ENCODE data around the gene SDSL. TPM values are rescaled to one million over a fixed set of nuclear protein-coding genes. Genes with fewer than 3 reads are reported as not detected.

Gene SDSL
- total RNA-seq, 1 donor from 2014 or later = 13.3 TPM

- H3K27ac ChIP-seq (replicated peaks) = no peak overlapping the region
- H3K27me3 ChIP-seq (ENCODE audit: low read depth) = peaks cover 78% of the 10 kb centered on the region
- DNase-seq = no peak
- H3K36me3 ChIP-seq = no peaks in the 10 kb centered on the region
- H3K4me3 ChIP-seq = no peak overlapping the region
- H3K4me1 ChIP-seq = no peaks in the 10 kb centered on the region
- no peak for TF ChIP-seq CTCF (IDR thresholded peaks at IDR 0.05; ENCODE audit: borderline replicate concordance)
- no peaks in the 10 kb centered on the region for H3K9me3 ChIP-seq (replicated peaks)
- intact Hi-C loops (cut with micrococcal nuclease) = no loop called here
Observed at GRCh38 chr12:113453330-113453729, 31.1 kb downstream of the SDSL start.

- intact Hi-C loops (cut with micrococcal nuclease) = no loop called here
- no peak overlapping the region for H3K27ac ChIP-seq (replicated peaks)
- TF ChIP-seq CTCF (IDR thresholded peaks at IDR 0.05; ENCODE audit: borderline replicate concordance) = no peak
- H3K36me3 ChIP-seq = no peaks in the 10 kb centered on the region
- no peaks in the 10 kb centered on the region for H3K4me1 ChIP-seq
- no peaks in the 10 kb centered on the region for H3K9me3 ChIP-seq (replicated peaks)
- peaks cover 93% of the 10 kb centered on the region for H3K27me3 ChIP-seq (ENCODE audit: low read depth)
- no peak overlapping the region for H3K4me3 ChIP-seq
- no peak for DNase-seq
Observed at GRCh38 chr12:113456199-113456598, 34.0 kb downstream of the SDSL start.

GRCh38 chr12:113456761-113457160 is 34.6 kb downstream of the SDSL start:
- no peak for DNase-seq
- intact Hi-C loops (cut with micrococcal nuclease) = no loop called here
- H3K4me1 ChIP-seq = no peaks in the 10 kb centered on the region
- TF ChIP-seq CTCF (IDR thresholded peaks at IDR 0.05; ENCODE audit: borderline replicate concordance) = no peak
- H3K36me3 ChIP-seq = no peaks in the 10 kb centered on the region
- peaks cover 98% of the 10 kb centered on the region for H3K27me3 ChIP-seq (ENCODE audit: low read depth)
- H3K27ac ChIP-seq (replicated peaks) = no peak overlapping the region
- H3K9me3 ChIP-seq (replicated peaks) = no peaks in the 10 kb centered on the region
- no peak overlapping the region for H3K4me3 ChIP-seq

- Histone ChIP-seq H3K9me3 (replicated peaks) (no peaks in the 10 kb centered on the region), H3K36me3 (no peaks in the 10 kb centered on the region), H3K4me3 (no peak overlapping the region), H3K27me3 (ENCODE audit: low read depth) (peaks cover 98% of the 10 kb centered on the region), H3K4me1 (peaks cover 2% of the 10 kb centered on the region), H3K27ac (replicated peaks) (no peak overlapping the region)
- DNase-seq = no peak
- intact Hi-C loops (cut with micrococcal nuclease) = no loop called here
- TF ChIP-seq CTCF (IDR thresholded peaks at IDR 0.05; ENCODE audit: borderline replicate concordance) = no peak
Observed at GRCh38 chr12:113457185-113457584, 35.0 kb downstream of the SDSL start.

- no peak for TF ChIP-seq CTCF (IDR thresholded peaks at IDR 0.05; ENCODE audit: borderline replicate concordance)
- H3K27ac ChIP-seq (replicated peaks) = no peak overlapping the region
- H3K27me3 ChIP-seq (ENCODE audit: low read depth) = peaks cover 98% of the 10 kb centered on the region
- DNase-seq = no peak
- no peaks in the 10 kb centered on the region for H3K9me3 ChIP-seq (replicated peaks)
- H3K4me1 ChIP-seq = peaks cover 7% of the 10 kb centered on the region
- no peaks in the 10 kb centered on the region for H3K36me3 ChIP-seq
- intact Hi-C loops (cut with micrococcal nuclease) = no loop called here
- H3K4me3 ChIP-seq = no peak overlapping the region
Observed at GRCh38 chr12:113457710-113458109, 35.5 kb downstream of the SDSL start.

- H3K9me3 ChIP-seq (replicated peaks) = no peaks in the 10 kb centered on the region
- peaks cover 98% of the 10 kb centered on the region for H3K27me3 ChIP-seq (ENCODE audit: low read depth)
- no peak for TF ChIP-seq CTCF (IDR thresholded peaks at IDR 0.05; ENCODE audit: borderline replicate concordance)
- H3K36me3 ChIP-seq = no peaks in the 10 kb centered on the region
- peaks cover 30% of the 10 kb centered on the region for H3K4me1 ChIP-seq
- DNase-seq = no peak
- H3K4me3 ChIP-seq = no peak overlapping the region
- intact Hi-C loops (cut with micrococcal nuclease) = loop anchor here (5.0 kb wide), 1 partner anchor 452 kb away; no protein-coding TSS in a partner anchor
- H3K27ac ChIP-seq (replicated peaks) = no peak overlapping the region
Observed at GRCh38 chr12:113459981-113460380, 37.8 kb downstream of the SDSL start.
